ENCODE results near the gene EIF4EBP2.
A peak's percentile ranks its signal among the peaks of the same experiment; 100 is the strongest.

EIF4EBP2 gene

GRCh38 chr10:70445718-70446657 is 42.0 kb downstream of the EIF4EBP2 start:
- H3K4ac ChIP-seq (ENCODE audit: low read length): no peak overlapping the region
- no peaks in the 10 kb centered on the region for H3K36me3 ChIP-seq (replicated peaks in 1 of 2; ENCODE audit: control insufficient read depth in 2 of 2, insufficient read depth in 2 of 2, low read length in 2 of 2)
- H3K23ac ChIP-seq (ENCODE audit: low read depth, low read length, poor library complexity): no peak overlapping the region
- H3K79me1 ChIP-seq (ENCODE audit: low read depth, low read length): no peaks in the 10 kb centered on the region
- no peak overlapping the region for H3K9ac ChIP-seq (ENCODE audit: low read depth, low read length, poor library complexity)
- no peak overlapping the region for H2BK120ac ChIP-seq (ENCODE audit: low read depth, low read length)
- no peaks in the 10 kb centered on the region for H3K9me3 ChIP-seq (replicated peaks in 1 of 2; ENCODE audit: control insufficient read depth in 2 of 2, insufficient read depth in 1 of 2, low read depth in 1 of 2, low read length in 2 of 2)
- no peak overlapping the region for H4K91ac ChIP-seq (ENCODE audit: low read depth, low read length, poor library complexity)
- H2BK12ac ChIP-seq (ENCODE audit: low read length): no peak overlapping the region
- H3K4me2 ChIP-seq (ENCODE audit: insufficient read depth, low read length, poor library complexity, severe bottlenecking): no peak overlapping the region
- H2AK5ac ChIP-seq (ENCODE audit: low read depth, low read length): no peak overlapping the region
- H2BK15ac ChIP-seq (ENCODE audit: low read length): no peak overlapping the region
- no CpG with 5 or more reads among the region's 8 CpGs for whole genome bisulfite sequencing, 2 donors (ENCODE audit: extremely low coverage in 2 of 2, insufficient read length in 2 of 2, insufficient replicate concordance in 1 of 2)
- peaks cover 11 to 50% (median 23%) of the 10 kb centered on the region in 3 experiments for H3K27me3 ChIP-seq (ENCODE audit: control insufficient read depth in 3 of 3, insufficient read depth in 3 of 3, low read depth in 1 of 3, low read length in 3 of 3)
- H3K4me3 ChIP-seq (ENCODE audit: low read length in 2 of 2): no peak overlapping the region
- no peak overlapping the region for H3K14ac ChIP-seq (ENCODE audit: low read length)
- no peak overlapping the region for H3K27ac ChIP-seq (replicated peaks; ENCODE audit: low read length)
- DNase-seq (ENCODE audit: low spot score): no peak
- no peak overlapping the region for H4K8ac ChIP-seq (ENCODE audit: low read depth, low read length)
- H3K4me1 ChIP-seq (ENCODE audit: control insufficient read depth in 2 of 2, insufficient read depth in 1 of 2, low read depth in 1 of 2, low read length in 2 of 2): peaks cover 0 to 12% of the 10 kb centered on the region in 2 donors
- no peak overlapping the region for H2AFZ ChIP-seq (ENCODE audit: low read length)
- no peak overlapping the region for H2BK5ac ChIP-seq (ENCODE audit: low read length)
- H3K18ac ChIP-seq (ENCODE audit: low read length): no peak overlapping the region

GRCh38 chr10:70448236-70448635 is 44.3 kb downstream of the EIF4EBP2 start:
- Histone ChIP-seq H3K4me2 (ENCODE audit: insufficient read depth, low read length, poor library complexity, severe bottlenecking) (no peak overlapping the region), H2AK5ac (ENCODE audit: low read depth, low read length) (no peak overlapping the region), H3K18ac (ENCODE audit: low read length) (no peak overlapping the region), H4K91ac (ENCODE audit: low read depth, low read length, poor library complexity) (no peak overlapping the region), H3K9me3 (replicated peaks in 1 of 2; ENCODE audit: control insufficient read depth in 2 of 2, insufficient read depth in 1 of 2, low read depth in 1 of 2, low read length in 2 of 2) (no peaks in the 10 kb centered on the region), H3K23ac (ENCODE audit: low read depth, low read length, poor library complexity) (no peak overlapping the region), H3K79me1 (ENCODE audit: low read depth, low read length) (no peaks in the 10 kb centered on the region), H3K4me1 (ENCODE audit: control insufficient read depth in 2 of 2, insufficient read depth in 1 of 2, low read depth in 1 of 2, low read length in 2 of 2) (peaks cover 0 to 3% of the 10 kb centered on the region in 2 donors), H3K36me3 (replicated peaks in 1 of 2; ENCODE audit: control insufficient read depth in 2 of 2, insufficient read depth in 2 of 2, low read length in 2 of 2) (no peaks in the 10 kb centered on the region), H3K27ac (replicated peaks; ENCODE audit: low read length) (no peak overlapping the region), H3K14ac (ENCODE audit: low read length) (no peak overlapping the region), H2BK5ac (ENCODE audit: low read length) (no peak overlapping the region), H2BK15ac (ENCODE audit: low read length) (no peak overlapping the region), H3K9ac (ENCODE audit: low read depth, low read length, poor library complexity) (no peak overlapping the region), H3K4me3 (ENCODE audit: low read length in 2 of 2) (no peak overlapping the region), H3K27me3 (ENCODE audit: control insufficient read depth in 3 of 3, insufficient read depth in 3 of 3, low read depth in 1 of 3, low read length in 3 of 3) (peaks cover 0 to 27% (median under 1%) of the 10 kb centered on the region in 3 experiments), H2AFZ (ENCODE audit: low read length) (no peak overlapping the region), H3K4ac (ENCODE audit: low read length) (no peak overlapping the region), H4K8ac (ENCODE audit: low read depth, low read length) (no peak overlapping the region), H2BK12ac (ENCODE audit: low read length) (no peak overlapping the region), H2BK120ac (ENCODE audit: low read depth, low read length) (no peak overlapping the region)
- DNase-seq (ENCODE audit: low spot score): no peak
- WGBS, 2 donors (ENCODE audit: extremely low coverage in 2 of 2, insufficient read length in 2 of 2, insufficient replicate concordance in 1 of 2): no CpG with 5 or more reads among the region's 2 CpGs

GRCh38 chr10:70455213-70455630 is 51.3 kb downstream of the EIF4EBP2 start:
- Histone ChIP-seq H3K27me3 (ENCODE audit: control insufficient read depth in 3 of 3, insufficient read depth in 3 of 3, low read depth in 1 of 3, low read length in 3 of 3) (peaks cover 12 to 60% (median 52%) of the 10 kb centered on the region in 3 experiments), H2BK5ac (ENCODE audit: low read length) (no peak overlapping the region), H3K23ac (ENCODE audit: low read depth, low read length, poor library complexity) (peak overlapping the region; percentile 45), H2BK120ac (ENCODE audit: low read depth, low read length) (no peak overlapping the region), H3K4me2 (ENCODE audit: insufficient read depth, low read length, poor library complexity, severe bottlenecking) (no peak overlapping the region), H3K9me3 (replicated peaks in 1 of 2; ENCODE audit: control insufficient read depth in 2 of 2, insufficient read depth in 1 of 2, low read depth in 1 of 2, low read length in 2 of 2) (peaks cover 0 to 4% of the 10 kb centered on the region in 2 donors), H2BK15ac (ENCODE audit: low read length) (no peak overlapping the region), H3K9ac (ENCODE audit: low read depth, low read length, poor library complexity) (peak overlapping the region; percentile 36), H3K36me3 (replicated peaks in 1 of 2; ENCODE audit: control insufficient read depth in 2 of 2, insufficient read depth in 2 of 2, low read length in 2 of 2) (no peaks in the 10 kb centered on the region), H3K4me3 (ENCODE audit: low read length in 2 of 2) (no peak overlapping the region), H2AFZ (ENCODE audit: low read length) (no peak overlapping the region), H3K4me1 (ENCODE audit: control insufficient read depth in 2 of 2, insufficient read depth in 1 of 2, low read depth in 1 of 2, low read length in 2 of 2) (peaks cover 10 to 17% of the 10 kb centered on the region in 2 donors), H2AK5ac (ENCODE audit: low read depth, low read length) (peak overlapping the region; percentile 50), H3K18ac (ENCODE audit: low read length) (no peak overlapping the region), H4K91ac (ENCODE audit: low read depth, low read length, poor library complexity) (no peak overlapping the region), H3K27ac (replicated peaks; ENCODE audit: low read length) (no peak overlapping the region), H4K8ac (ENCODE audit: low read depth, low read length) (no peak overlapping the region), H3K79me1 (ENCODE audit: low read depth, low read length) (no peaks in the 10 kb centered on the region), H2BK12ac (ENCODE audit: low read length) (no peak overlapping the region), H3K14ac (ENCODE audit: low read length) (no peak overlapping the region), H3K4ac (ENCODE audit: low read length) (no peak overlapping the region)
- DNase-seq (ENCODE audit: low spot score): no peak
- no CpG with 5 or more reads among the region's 6 CpGs for WGBS, 2 donors (ENCODE audit: extremely low coverage in 2 of 2, insufficient read length in 2 of 2, insufficient replicate concordance in 1 of 2)

- H3K14ac ChIP-seq (ENCODE audit: low read length): no peak overlapping the region
- H3K9me3 ChIP-seq (replicated peaks in 1 of 2; ENCODE audit: control insufficient read depth in 2 of 2, insufficient read depth in 1 of 2, low read depth in 1 of 2, low read length in 2 of 2): peaks cover 0 to 4% of the 10 kb centered on the region in 2 donors
- H3K27ac ChIP-seq (replicated peaks; ENCODE audit: low read length): no peak overlapping the region
- no peak overlapping the region for H3K4ac ChIP-seq (ENCODE audit: low read length)
- no peaks in the 10 kb centered on the region for H3K79me1 ChIP-seq (ENCODE audit: low read depth, low read length)
- no CpG with 5 or more reads among the region's 8 CpGs for WGBS, 2 donors (ENCODE audit: extremely low coverage in 2 of 2, insufficient read length in 2 of 2, insufficient replicate concordance in 1 of 2)
- H3K23ac ChIP-seq (ENCODE audit: low read depth, low read length, poor library complexity): no peak overlapping the region
- H3K4me2 ChIP-seq (ENCODE audit: insufficient read depth, low read length, poor library complexity, severe bottlenecking): no peak overlapping the region
- no peak for DNase-seq (ENCODE audit: low spot score)
- H3K36me3 ChIP-seq (replicated peaks in 1 of 2; ENCODE audit: control insufficient read depth in 2 of 2, insufficient read depth in 2 of 2, low read length in 2 of 2): no peaks in the 10 kb centered on the region
- no peak overlapping the region for H4K8ac ChIP-seq (ENCODE audit: low read depth, low read length)
- H3K9ac ChIP-seq (ENCODE audit: low read depth, low read length, poor library complexity): peak overlapping the region; percentile 17
- H2AK5ac ChIP-seq (ENCODE audit: low read depth, low read length): no peak overlapping the region
- H2BK15ac ChIP-seq (ENCODE audit: low read length): no peak overlapping the region
- H2AFZ ChIP-seq (ENCODE audit: low read length): no peak overlapping the region
- H2BK120ac ChIP-seq (ENCODE audit: low read depth, low read length): no peak overlapping the region
- H3K4me3 ChIP-seq (ENCODE audit: low read length in 2 of 2): no peak overlapping the region
- no peak overlapping the region for H4K91ac ChIP-seq (ENCODE audit: low read depth, low read length, poor library complexity)
- peaks cover 7 to 17% of the 10 kb centered on the region in 2 donors for H3K4me1 ChIP-seq (ENCODE audit: control insufficient read depth in 2 of 2, insufficient read depth in 1 of 2, low read depth in 1 of 2, low read length in 2 of 2)
- H2BK5ac ChIP-seq (ENCODE audit: low read length): no peak overlapping the region
- peaks cover 12 to 63% (median 54%) of the 10 kb centered on the region in 3 experiments for H3K27me3 ChIP-seq (ENCODE audit: control insufficient read depth in 3 of 3, insufficient read depth in 3 of 3, low read depth in 1 of 3, low read length in 3 of 3)
- no peak overlapping the region for H3K18ac ChIP-seq (ENCODE audit: low read length)
- no peak overlapping the region for H2BK12ac ChIP-seq (ENCODE audit: low read length)
Measured at GRCh38 chr10:70456164-70456563, 52.2 kb downstream of the EIF4EBP2 start.
